ENCODE measurements around the gene THY1.

THY1 gene

DNA sequence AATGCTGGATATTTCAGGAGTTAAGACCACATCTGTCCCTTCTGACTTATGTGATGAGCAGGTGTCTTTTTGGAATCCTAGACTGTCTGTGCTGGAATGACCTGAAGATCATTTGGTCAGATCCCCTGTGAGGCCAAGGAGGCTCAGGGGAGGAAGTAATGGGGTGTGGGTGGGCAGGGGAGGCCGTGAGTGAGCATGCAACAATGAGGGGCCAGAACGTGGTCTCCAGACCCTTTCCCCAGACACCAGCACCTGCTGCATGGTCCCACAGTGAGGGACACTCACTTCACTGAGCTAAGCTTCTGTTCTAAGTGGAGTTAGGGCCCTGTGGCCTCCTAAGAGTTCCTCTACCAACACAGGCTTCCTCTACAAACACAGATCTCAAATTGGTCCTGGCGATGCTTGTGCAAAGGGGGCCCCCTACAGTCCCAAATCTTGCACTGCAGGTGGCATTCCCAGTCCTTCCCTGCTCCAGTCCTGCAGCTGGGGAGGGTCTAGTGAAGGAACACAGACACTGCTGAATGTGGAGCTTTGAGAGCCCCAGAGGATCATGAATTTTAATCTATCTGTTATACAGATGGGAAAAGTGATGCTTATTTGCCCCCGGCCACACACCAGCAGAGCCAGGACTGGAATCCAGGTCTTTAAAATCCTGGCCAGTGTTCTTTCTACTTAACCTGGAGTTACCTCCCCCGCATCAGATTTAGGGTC lies 48.9 kb downstream of the THY1 start:
- Histone ChIP-seq H2BK120ac (ENCODE audit: low read depth, low read length) (no peak overlapping the region), H3K9ac (ENCODE audit: low read length) (peak overlapping the region; percentile 61), H3K79me1 (replicated peaks; ENCODE audit: low read length, poor library complexity, severe bottlenecking) (no peaks in the 10 kb centered on the region), H2AFZ (ENCODE audit: low read depth, low read length) (no peak overlapping the region), H3K27ac (ENCODE audit: low read length, poor library complexity, severe bottlenecking) (no peak overlapping the region), H2AK5ac (ENCODE audit: low read length, severe bottlenecking) (no peak overlapping the region), H3K18ac (ENCODE audit: low read depth in 1 of 2, low read length in 2 of 2) (no peak overlapping the region), H4K91ac (ENCODE audit: low read length) (no peak overlapping the region), H2BK12ac (ENCODE audit: low read length in 2 of 2) (no peak overlapping the region), H3K4me1 (ENCODE audit: control insufficient read depth, insufficient read depth, low read depth, low read length) (peaks cover 8% of the 10 kb centered on the region), H3K14ac (ENCODE audit: low read length in 2 of 2) (no peak overlapping the region), H3K23ac (ENCODE audit: low read length in 2 of 2) (no peak overlapping the region), H2BK5ac (ENCODE audit: low read depth, low read length, poor library complexity, severe bottlenecking) (no peak overlapping the region), H2BK15ac (ENCODE audit: low read depth, poor library complexity, severe bottlenecking) (peak overlapping the region; percentile 6), H3K27me3 (ENCODE audit: control insufficient read depth in 1 of 2, insufficient read depth in 1 of 2, low read length in 2 of 2) (peaks cover 4 to 67% of the 10 kb centered on the region in 2 experiments), H3K4me2 (ENCODE audit: low read length, poor library complexity, severe bottlenecking) (no peak overlapping the region), H3K4me3 (ENCODE audit: insufficient read depth in 1 of 2, low read depth in 1 of 2, low read length in 2 of 2) (no peak overlapping the region), H4K8ac (ENCODE audit: low read length) (peak overlapping the region; percentile 32), H3K4ac (ENCODE audit: low read depth in 1 of 2, low read length in 2 of 2) (no peak overlapping the region), H3K36me3 (ENCODE audit: control insufficient read depth in 1 of 2, insufficient read depth in 2 of 2, low read depth in 1 of 2, low read length in 2 of 2) (no peaks in the 10 kb centered on the region), H3K9me3 (ENCODE audit: control insufficient read depth, low read length) (no peaks in the 10 kb centered on the region)
- WGBS, result 46% methylated on average over 5 of the region's 5 CpGs
- DNase-seq, result peak; percentile 78

DNA sequence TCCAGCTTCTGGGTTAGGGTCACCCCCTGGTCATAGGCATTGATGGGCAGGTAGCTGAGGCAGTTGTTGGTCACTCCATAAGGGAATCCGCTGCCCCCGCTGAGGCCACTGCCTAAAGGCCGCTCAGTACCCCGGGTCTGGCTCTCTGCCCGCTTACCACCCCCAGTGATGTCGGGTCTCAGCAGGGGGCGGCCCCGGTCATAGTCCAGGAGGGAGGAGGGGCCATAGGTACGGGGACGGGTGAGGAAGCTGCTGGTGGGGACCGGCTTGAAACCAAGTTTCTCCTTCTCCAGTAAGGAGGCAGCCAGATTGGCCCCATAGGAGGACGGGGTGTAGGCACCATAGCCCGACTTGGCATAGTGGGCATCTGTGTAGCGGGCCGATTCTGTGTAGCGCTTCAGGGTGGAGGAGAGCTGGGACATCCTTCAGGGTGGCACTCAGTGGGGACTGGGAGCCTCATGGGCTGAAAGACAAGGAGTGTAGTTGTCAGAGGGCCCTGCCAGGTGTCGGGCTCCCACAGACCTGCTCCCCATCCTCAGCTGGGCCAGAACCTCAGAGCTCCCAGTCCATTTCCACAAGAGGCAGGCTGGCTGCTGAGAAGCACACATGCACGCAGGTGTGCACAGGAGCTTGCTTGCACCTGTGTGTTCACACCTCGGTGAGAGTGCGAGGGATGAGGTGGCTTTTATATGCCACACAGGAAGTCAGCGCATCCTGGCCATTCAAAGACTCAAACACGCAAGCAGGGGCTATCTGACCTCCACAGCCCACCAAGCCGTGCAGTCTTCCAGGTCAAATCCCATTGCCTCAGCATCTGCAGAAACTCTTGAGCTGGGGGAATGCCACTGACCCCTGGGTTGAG lies 49.7 kb downstream of the THY1 start:
- H3K18ac ChIP-seq (ENCODE audit: low read depth in 1 of 2, low read length in 2 of 2), result no peak overlapping the region

DNA sequence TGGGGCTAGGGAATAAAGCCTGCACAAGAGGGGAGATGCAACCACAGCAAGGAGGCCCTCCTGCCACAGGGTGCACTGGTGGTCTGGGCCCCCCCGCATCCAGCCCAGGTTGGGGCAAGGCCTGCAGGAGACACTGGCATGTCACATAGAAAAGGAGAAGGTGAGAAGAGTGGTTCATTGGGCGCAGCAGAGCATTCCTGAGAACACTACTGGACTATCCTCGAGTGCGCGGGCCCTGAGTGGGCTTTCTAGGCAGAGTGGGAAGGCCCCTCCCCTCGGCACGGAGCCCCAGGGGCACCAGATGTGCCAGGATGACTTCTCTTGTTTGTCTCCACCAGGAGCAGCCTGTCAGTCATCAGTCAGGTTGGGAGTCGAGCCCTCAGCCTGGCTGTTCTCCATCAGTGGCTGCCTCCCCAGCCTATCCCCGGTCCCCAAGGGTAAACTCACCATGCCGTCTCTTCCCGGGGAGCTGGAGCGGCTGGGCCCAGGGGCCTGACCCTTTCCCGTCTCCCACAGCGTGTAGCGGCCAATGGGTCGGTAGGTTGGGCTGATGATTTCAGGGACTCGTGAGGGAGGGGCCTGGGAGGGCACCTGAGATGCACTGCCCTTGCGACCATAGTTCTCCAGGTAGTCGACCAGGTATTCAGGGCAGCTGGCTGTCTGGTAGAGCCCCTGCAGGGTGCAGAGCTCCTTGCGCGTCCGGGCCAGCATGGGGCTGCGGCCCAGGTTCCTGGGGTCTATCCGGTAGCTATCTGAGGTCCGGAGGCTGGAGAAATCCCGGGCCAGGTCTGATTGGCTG lies 50.5 kb downstream of the THY1 start:
- peak overlapping the region; percentile 9 for H2BK15ac ChIP-seq (ENCODE audit: low read depth, poor library complexity, severe bottlenecking)
- H3K27ac ChIP-seq (ENCODE audit: low read length, poor library complexity, severe bottlenecking), result no peak overlapping the region
- H3K4ac ChIP-seq (ENCODE audit: low read depth in 1 of 2, low read length in 2 of 2), result no peak overlapping the region
- H3K79me1 ChIP-seq (replicated peaks; ENCODE audit: low read length, poor library complexity, severe bottlenecking), result no peaks in the 10 kb centered on the region
- no peak overlapping the region for H2BK12ac ChIP-seq (ENCODE audit: low read length in 2 of 2)
- WGBS, result 87% methylated on average over 26 of the region's 26 CpGs
- no peak overlapping the region for H3K9ac ChIP-seq (ENCODE audit: low read length)
- H3K27me3 ChIP-seq (ENCODE audit: control insufficient read depth in 1 of 2, insufficient read depth in 1 of 2, low read length in 2 of 2), result peaks cover 4 to 74% of the 10 kb centered on the region in 2 experiments
- no peak overlapping the region for H2AK5ac ChIP-seq (ENCODE audit: low read length, severe bottlenecking)
- no peak overlapping the region for H3K14ac ChIP-seq (ENCODE audit: low read length in 2 of 2)
- H2BK120ac ChIP-seq (ENCODE audit: low read depth, low read length), result no peak overlapping the region
- no peak overlapping the region for H3K4me3 ChIP-seq (ENCODE audit: insufficient read depth in 1 of 2, low read depth in 1 of 2, low read length in 2 of 2)
- no peak overlapping the region for H2BK5ac ChIP-seq (ENCODE audit: low read depth, low read length, poor library complexity, severe bottlenecking)
- H3K18ac ChIP-seq (ENCODE audit: low read depth in 1 of 2, low read length in 2 of 2), result no peak overlapping the region
- H4K8ac ChIP-seq (ENCODE audit: low read length), result no peak overlapping the region
- no peak overlapping the region for H3K4me2 ChIP-seq (ENCODE audit: low read length, poor library complexity, severe bottlenecking)
- no peak overlapping the region for H2AFZ ChIP-seq (ENCODE audit: low read depth, low read length)
- no peak overlapping the region for H3K23ac ChIP-seq (ENCODE audit: low read length in 2 of 2)
- no peak overlapping the region for H4K91ac ChIP-seq (ENCODE audit: low read length)
- no peak for DNase-seq
- peaks cover 10% of the 10 kb centered on the region for H3K4me1 ChIP-seq (ENCODE audit: control insufficient read depth, insufficient read depth, low read depth, low read length)
- H3K9me3 ChIP-seq (ENCODE audit: control insufficient read depth, low read length), result no peaks in the 10 kb centered on the region
- H3K36me3 ChIP-seq (ENCODE audit: control insufficient read depth in 1 of 2, insufficient read depth in 2 of 2, low read depth in 1 of 2, low read length in 2 of 2), result no peaks in the 10 kb centered on the region

More for the DNA sequence above, 49.7 kb downstream of the THY1 start:
- Histone ChIP-seq H3K4ac (ENCODE audit: low read depth in 1 of 2, low read length in 2 of 2) (no peak overlapping the region), H3K36me3 (ENCODE audit: control insufficient read depth in 1 of 2, insufficient read depth in 2 of 2, low read depth in 1 of 2, low read length in 2 of 2) (no peaks in the 10 kb centered on the region), H3K27ac (ENCODE audit: low read length, poor library complexity, severe bottlenecking) (no peak overlapping the region), H4K8ac (ENCODE audit: low read length) (no peak overlapping the region), H2BK15ac (ENCODE audit: low read depth, poor library complexity, severe bottlenecking) (no peak overlapping the region), H2AFZ (ENCODE audit: low read depth, low read length) (no peak overlapping the region), H2BK5ac (ENCODE audit: low read depth, low read length, poor library complexity, severe bottlenecking) (no peak overlapping the region), H3K23ac (ENCODE audit: low read length in 2 of 2) (no peak overlapping the region), H2BK120ac (ENCODE audit: low read depth, low read length) (no peak overlapping the region), H2AK5ac (ENCODE audit: low read length, severe bottlenecking) (no peak overlapping the region), H3K9me3 (ENCODE audit: control insufficient read depth, low read length) (no peaks in the 10 kb centered on the region), H3K27me3 (ENCODE audit: control insufficient read depth in 1 of 2, insufficient read depth in 1 of 2, low read length in 2 of 2) (peaks cover 4 to 67% of the 10 kb centered on the region in 2 experiments), H3K14ac (ENCODE audit: low read length in 2 of 2) (no peak overlapping the region), H4K91ac (ENCODE audit: low read length) (no peak overlapping the region), H3K4me2 (ENCODE audit: low read length, poor library complexity, severe bottlenecking) (no peak overlapping the region), H2BK12ac (ENCODE audit: low read length in 2 of 2) (no peak overlapping the region), H3K4me3 (ENCODE audit: insufficient read depth in 1 of 2, low read depth in 1 of 2, low read length in 2 of 2) (no peak overlapping the region), H3K79me1 (replicated peaks; ENCODE audit: low read length, poor library complexity, severe bottlenecking) (no peaks in the 10 kb centered on the region), H3K9ac (ENCODE audit: low read length) (no peak overlapping the region), H3K4me1 (ENCODE audit: control insufficient read depth, insufficient read depth, low read depth, low read length) (peaks cover 8% of the 10 kb centered on the region)
- DNase-seq, result no peak
- 84% methylated on average over 23 of the region's 23 CpGs for WGBS

DNA sequence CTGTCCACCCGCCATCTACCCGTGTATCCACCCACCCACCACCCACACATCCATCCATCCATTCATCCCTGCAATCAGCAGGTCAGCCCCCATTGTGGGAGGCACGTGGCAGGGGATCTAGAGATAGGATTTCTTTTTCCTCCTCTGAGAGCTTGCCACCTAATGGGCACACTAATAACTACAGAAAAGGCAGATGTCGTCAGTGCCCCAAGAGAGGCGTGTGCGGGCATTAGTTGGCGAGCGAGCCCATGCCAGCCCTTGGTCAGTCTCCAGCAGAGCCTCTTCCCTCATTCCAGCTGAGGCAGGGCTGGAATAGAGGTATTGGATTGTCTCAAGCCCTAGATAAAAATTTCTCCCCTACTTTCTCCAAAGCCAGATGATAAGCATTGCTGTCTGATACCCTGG lies 51.2 kb downstream of the THY1 start:
- Histone ChIP-seq H4K91ac (ENCODE audit: low read length) (no peak overlapping the region), H3K36me3 (ENCODE audit: control insufficient read depth in 1 of 2, insufficient read depth in 2 of 2, low read depth in 1 of 2, low read length in 2 of 2) (no peaks in the 10 kb centered on the region), H3K23ac (ENCODE audit: low read length in 2 of 2) (no peak overlapping the region), H4K8ac (ENCODE audit: low read length) (no peak overlapping the region), H2AFZ (ENCODE audit: low read depth, low read length) (no peak overlapping the region), H2BK120ac (ENCODE audit: low read depth, low read length) (no peak overlapping the region), H3K79me1 (replicated peaks; ENCODE audit: low read length, poor library complexity, severe bottlenecking) (no peaks in the 10 kb centered on the region), H2BK15ac (ENCODE audit: low read depth, poor library complexity, severe bottlenecking) (no peak overlapping the region), H3K9me3 (ENCODE audit: control insufficient read depth, low read length) (no peaks in the 10 kb centered on the region), H2AK5ac (ENCODE audit: low read length, severe bottlenecking) (no peak overlapping the region), H3K4me3 (ENCODE audit: insufficient read depth in 1 of 2, low read depth in 1 of 2, low read length in 2 of 2) (no peak overlapping the region), H3K27me3 (ENCODE audit: control insufficient read depth in 1 of 2, insufficient read depth in 1 of 2, low read length in 2 of 2) (peaks cover 4 to 81% of the 10 kb centered on the region in 2 experiments), H3K4me2 (ENCODE audit: low read length, poor library complexity, severe bottlenecking) (no peak overlapping the region), H3K4ac (ENCODE audit: low read depth in 1 of 2, low read length in 2 of 2) (no peak overlapping the region), H3K14ac (ENCODE audit: low read length in 2 of 2) (no peak overlapping the region), H3K4me1 (ENCODE audit: control insufficient read depth, insufficient read depth, low read depth, low read length) (peaks cover 9% of the 10 kb centered on the region), H2BK12ac (ENCODE audit: low read length in 2 of 2) (no peak overlapping the region), H3K9ac (ENCODE audit: low read length) (no peak overlapping the region), H3K18ac (ENCODE audit: low read depth in 1 of 2, low read length in 2 of 2) (no peak overlapping the region), H2BK5ac (ENCODE audit: low read depth, low read length, poor library complexity, severe bottlenecking) (no peak overlapping the region), H3K27ac (ENCODE audit: low read length, poor library complexity, severe bottlenecking) (no peak overlapping the region)
- DNase-seq, result no peak
- 81% methylated on average over 8 of the region's 8 CpGs for WGBS

Measured in mesenchymal stem cell (in vitro differentiated cells and primary cell).